Measurements from ENCODE around the gene PEPD.
"Not testable (repeated sequence)": the region's sequence is repeated elsewhere in the genome, so short reads cannot be mapped to it uniquely, and the experiment has no call there.

PEPD gene

GRCh38 chr19:33521480-33522370, at the start of gene PEPD:
TSS of gene PEPD (minus strand) at chr19:33521791. CDS start at chr19:33521760, 31 bp downstream.
- peak; percentile 87 for DNase-seq

DNA sequence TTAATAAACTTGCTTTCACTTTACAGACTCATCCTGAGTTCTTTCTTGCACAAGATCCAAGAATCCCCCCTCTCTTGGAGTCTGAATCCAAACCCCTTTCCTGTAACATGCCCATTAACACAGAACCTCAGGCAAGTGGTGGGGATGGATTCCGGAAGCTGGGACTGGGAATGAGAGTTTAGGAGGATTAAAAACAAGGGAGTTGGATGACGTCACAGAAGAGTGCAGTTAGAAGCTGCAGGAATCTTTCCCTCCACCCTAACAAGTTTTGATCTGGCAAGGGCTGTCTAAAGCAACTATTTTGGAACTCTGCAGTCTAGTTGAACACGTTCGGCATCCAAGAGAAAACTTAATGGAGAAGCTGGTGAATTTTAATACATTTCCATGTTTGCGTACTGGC, 48.2 kb upstream of the PEPD start:
- no peak for DNase-seq

- no peak for DNase-seq
These were observed 47.1 kb upstream of the PEPD start for GRCh38 chr19:33568706-33569105.

DNA sequence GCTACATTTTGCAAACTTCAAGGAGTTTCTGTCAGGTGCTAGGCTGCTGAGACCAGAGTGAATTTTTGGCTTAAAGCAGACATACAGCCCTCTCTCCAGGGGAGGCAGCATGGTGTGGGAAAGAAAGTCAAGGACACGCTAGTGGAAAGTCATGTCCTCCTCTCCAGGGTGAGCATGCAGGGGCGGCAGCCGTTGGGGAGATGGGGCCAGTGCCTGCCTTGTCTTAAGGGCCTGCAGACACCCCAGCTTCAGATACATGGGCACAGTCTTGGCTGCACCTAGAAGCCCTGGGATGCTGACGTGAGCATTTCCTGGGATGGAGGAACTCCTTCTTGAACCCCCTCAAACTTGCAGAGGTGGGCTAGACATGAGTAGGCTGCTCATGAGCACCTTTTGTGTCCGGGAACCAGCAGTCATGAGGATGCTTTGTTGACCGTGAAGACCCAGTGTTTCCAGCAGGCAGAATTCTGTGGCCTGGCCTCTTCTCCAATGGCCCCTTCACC, 43.3 kb upstream of the PEPD start:
- DNase-seq, result no peak

GRCh38 chr19:33562636-33563035, 41.0 kb upstream of the PEPD start:
- no peak for DNase-seq

GRCh38 chr19:33561666-33562065, 40.1 kb upstream of the PEPD start:
- not testable (repeated sequence) for DNase-seq

DNA sequence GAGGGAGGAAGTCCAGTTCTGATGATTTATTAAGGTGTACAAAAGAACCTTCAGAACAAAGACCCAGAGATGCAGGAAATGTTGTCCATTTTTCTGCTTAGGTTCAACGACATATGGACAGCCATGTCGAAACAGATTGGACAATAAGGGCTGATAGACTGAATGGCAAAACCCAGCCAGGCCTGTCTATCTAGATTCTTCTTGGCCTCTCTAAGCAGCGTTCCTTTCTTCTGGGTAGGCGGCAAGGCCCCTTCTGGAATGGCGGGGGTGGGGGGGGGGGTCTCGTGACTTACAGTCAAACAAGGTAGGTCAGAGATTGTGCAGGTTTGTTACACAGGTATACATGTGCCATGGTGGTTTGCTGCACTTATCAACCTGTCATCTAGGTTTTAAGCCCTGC, 39.7 kb upstream of the PEPD start:
- DNase-seq, result no peak

- no peak for DNase-seq
These were observed 38.4 kb upstream of the PEPD start for GRCh38 chr19:33559996-33560395.

GRCh38 chr19:33558856-33559255, 37.3 kb upstream of the PEPD start:
- peak; percentile 17 for DNase-seq

GRCh38 chr19:33558151-33558550, 36.6 kb upstream of the PEPD start:
- DNase-seq, result no peak

- DNase-seq, result no peak
These were observed 36.1 kb upstream of the PEPD start for GRCh38 chr19:33557720-33558119.

DNA sequence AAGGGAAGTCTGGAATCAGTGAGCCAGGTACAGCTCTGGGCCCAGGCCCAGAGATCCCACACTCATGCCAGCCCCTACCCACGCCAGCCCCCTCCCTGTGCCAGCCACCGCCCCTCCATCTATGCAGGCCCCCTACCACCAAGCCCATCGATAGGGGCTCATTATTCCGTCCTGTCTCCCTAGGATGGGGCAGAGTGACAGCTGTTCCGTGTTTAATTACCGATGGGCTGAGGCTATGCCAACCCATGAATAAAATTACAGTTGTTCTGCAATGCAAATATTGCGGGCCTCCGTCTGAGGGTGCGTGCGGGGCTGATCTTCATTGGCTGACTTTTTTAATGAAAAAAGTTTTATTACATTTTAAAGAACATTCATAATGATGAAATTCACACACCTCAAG, 35.6 kb upstream of the PEPD start:
- no peak for DNase-seq

GRCh38 chr19:33556261-33556660, 34.7 kb upstream of the PEPD start:
- no peak for DNase-seq

DNA sequence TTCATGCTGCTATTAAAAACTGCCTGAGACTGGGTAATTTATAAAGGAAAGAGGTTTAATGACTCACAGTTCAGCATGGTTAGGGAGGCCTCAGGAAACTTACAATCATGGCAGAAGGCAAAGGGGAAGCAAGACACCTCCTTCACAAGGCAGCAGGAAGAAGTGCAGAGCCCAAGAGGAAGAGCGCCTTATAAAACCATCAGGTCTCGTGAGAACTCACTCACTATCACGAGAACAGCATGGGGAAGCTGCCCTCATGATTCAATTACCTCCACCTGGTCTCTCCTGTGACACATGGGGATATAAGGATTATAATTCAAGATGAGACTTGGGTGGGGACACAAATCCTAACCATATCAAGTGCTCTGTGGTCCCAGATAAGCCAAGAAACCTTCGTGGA, 34.1 kb upstream of the PEPD start:
- not testable (repeated sequence) for DNase-seq

GRCh38 chr19:33554821-33555220, 33.2 kb upstream of the PEPD start:
- DNase-seq, result no peak

GRCh38 chr19:33554391-33554790, 32.8 kb upstream of the PEPD start:
- no peak for DNase-seq

GRCh38 chr19:33553530-33554310, 32.1 kb upstream of the PEPD start:
- DNase-seq, result no peak

DNA sequence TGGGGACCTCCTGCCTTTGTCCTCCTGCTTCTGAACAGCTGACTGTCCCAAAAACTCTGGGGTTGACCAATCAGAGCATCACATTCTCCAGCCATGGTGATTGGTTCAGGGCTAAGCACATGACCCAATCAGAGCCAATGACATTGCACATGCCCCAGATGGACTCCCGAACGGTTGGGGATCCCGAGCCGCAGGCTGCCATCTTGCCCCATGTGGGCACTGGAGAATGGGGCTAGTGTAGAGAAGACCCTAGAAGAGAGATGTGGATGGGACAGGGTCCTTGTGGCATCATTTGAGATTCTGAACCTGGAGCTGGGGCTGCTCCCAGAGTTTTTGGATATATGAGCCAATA, 31.3 kb upstream of the PEPD start:
- DNase-seq, result no peak

DNA sequence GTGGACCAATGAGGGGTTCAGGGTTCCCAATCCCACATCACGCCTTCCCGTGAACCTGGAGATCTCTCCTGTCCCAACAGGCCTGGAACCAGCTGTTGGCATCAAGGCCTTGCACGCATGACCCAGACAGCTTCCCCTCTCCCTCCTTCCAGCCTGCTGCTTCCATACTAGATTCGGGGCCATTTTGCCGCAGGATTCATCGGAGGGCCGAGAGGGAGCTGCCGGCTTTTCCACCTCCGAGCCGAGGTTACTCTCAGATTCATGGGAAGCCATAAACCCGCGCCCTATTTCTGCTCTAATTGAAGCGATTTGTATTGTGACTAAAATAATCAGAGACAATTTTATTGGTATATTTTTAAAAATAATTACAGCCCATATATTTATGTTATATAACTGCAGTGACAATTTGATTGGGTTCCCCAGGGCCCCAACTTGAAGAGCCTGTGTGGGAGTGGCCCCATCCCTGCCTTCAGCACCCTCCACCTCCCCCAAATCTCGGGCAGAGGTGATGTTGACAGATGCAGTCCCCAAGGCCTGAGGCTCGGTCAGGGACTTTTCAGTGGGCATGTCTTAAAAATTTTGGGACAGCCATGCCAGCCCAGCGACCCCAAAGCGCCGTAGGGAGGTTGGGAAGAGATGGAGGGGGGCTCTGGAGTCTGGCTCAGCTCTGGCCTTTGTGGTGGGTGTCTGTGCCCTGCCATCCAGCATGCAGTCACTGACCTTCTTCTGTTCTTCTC, 30.8 kb upstream of the PEPD start:
- DNase-seq, result no peak

DNA sequence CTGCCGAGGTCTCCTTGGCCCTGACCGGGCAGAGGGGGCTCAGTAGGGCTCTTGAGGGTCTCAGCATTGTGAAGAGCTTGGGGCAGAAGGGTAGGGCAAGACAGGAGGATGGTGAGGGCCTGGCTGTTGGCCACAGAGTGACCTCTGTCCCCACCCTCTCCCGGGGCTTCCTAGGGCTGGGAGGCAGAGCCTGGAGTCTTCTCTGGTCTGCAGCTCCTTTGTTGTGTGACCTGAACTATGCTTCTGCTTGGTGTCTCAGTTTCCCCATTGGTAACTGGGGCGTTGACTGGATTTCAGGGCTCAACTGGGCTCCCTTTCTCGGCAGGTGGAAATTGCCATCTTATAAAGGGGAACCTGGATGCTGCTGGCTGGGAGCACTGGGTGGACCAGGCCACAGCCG, 30.1 kb upstream of the PEPD start:
- DNase-seq, result no peak

DNA sequence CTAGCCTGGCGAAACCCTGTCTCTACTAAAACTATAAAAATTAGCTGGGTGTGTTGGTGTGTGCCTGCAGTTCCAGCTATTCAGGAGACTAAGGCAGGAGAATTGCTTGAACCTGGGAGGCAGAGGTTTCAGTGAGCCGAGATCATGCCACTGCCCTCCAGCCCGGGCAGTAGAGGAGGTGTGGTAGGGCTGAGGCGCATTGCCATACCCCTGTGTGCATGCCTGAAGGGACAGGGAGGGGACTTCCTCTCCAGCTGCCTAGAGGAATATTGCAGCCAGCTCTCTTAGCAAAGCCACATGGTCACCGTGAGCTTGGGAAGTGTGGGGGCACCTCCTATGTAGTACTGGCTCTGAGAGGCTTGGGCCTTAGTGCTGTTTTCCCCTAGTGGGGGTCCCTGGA, 29.2 kb upstream of the PEPD start:
- no peak for DNase-seq

DNA sequence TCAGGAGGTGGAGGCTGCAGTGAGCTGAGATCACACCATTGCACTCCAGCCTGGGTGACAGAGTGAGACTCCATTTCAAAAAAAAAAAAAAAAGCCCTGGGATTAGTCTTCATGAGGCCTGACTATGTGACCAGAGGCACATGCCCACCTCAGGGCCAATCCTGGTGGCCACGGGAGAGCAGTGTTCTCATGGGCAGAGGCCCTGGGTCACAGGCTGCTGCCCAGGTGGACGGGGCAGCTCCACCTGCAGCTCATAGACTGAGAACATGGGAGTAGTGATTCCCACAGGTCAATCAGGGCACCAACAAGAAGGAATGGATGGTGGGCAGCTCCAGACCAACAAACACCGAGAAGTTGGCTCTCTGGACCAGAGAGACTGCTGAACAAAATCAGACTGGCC, 26.1 kb upstream of the PEPD start:
- no peak for DNase-seq

DNA sequence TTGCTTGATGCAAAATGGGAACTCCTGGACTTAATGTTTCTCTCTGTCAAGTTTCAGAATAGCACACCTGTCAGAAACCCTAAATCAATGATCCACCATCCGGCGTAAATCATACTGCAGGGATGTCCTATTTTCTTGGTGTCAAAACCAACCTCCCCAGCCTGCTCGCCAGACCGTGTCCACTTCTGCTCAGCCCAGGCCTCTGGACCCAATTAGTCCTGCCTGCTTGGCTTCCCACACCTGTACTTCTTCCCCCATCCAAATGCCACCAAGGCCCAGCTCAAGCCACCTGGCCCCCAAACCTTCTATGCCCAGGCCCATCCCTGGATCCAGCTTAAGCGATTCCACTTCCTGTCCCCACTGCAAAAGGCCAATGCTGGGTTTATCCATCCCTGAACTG, 25.1 kb upstream of the PEPD start:
- no peak for DNase-seq

All from SHP77 treated with DMSO at 0.1 percent for 48 hours (cell line).